ENCODE data around the gene UTS2B. TPM values are rescaled to one million over a fixed set of nuclear protein-coding genes. Genes with fewer than 3 reads are reported as not detected.

Gene UTS2B
- total RNA-seq, 3 donors from 2014 or later: 0.15 TPM; not detected in 2

GRCh38 chr3:191333298-191333880 lies 3.1 kb upstream of the UTS2B start:
- H3K27ac ChIP-seq: no peak overlapping the region
- no peaks in the 10 kb centered on the region for H3K9me3 ChIP-seq
- DNase-seq (ENCODE audit: low spot score in 2 of 2): no peak
- H3K4me1 ChIP-seq: no peaks in the 10 kb centered on the region
- intact Hi-C loops (cut with DNase I; ENCODE audit: low total_unique reads): no loop called here
- H3K27me3 ChIP-seq: no peaks in the 10 kb centered on the region
- TF ChIP-seq POLR2AphosphoS5 (IDR thresholded peaks at IDR 0.05): no peak
- no peak overlapping the region for H3K4me3 ChIP-seq
- no peaks in the 10 kb centered on the region for H3K36me3 ChIP-seq

GRCh38 chr3:191331388-191331787 lies 1.1 kb upstream of the UTS2B start:
- no peak for TF ChIP-seq POLR2AphosphoS5 (IDR thresholded peaks at IDR 0.05)
- Histone ChIP-seq H3K9me3 (no peaks in the 10 kb centered on the region), H3K27ac (peak overlapping the region; percentile 95 to 96), H3K36me3 (no peaks in the 10 kb centered on the region), H3K4me1 (no peaks in the 10 kb centered on the region), H3K4me3 (peak overlapping the region in 2 of 3 donors; percentile 91 to 96), H3K27me3 (no peaks in the 10 kb centered on the region)
- intact Hi-C loops (cut with DNase I; ENCODE audit: low total_unique reads): no loop called here
- DNase-seq (ENCODE audit: low spot score in 2 of 2): no peak

- no peaks in the 10 kb centered on the region for H3K4me1 ChIP-seq
- H3K27me3 ChIP-seq: no peaks in the 10 kb centered on the region
- TF ChIP-seq CTCF (IDR thresholded peaks at IDR 0.05) (no peak), POLR2AphosphoS5 (IDR thresholded peaks at IDR 0.05) (peak in 1 of 3 donors; percentile 4), POLR2A (IDR thresholded peaks at IDR 0.05) (no peak)
- H3K4me3 ChIP-seq: peak overlapping the region; percentile 91 to 96 (median 94)
- no peaks in the 10 kb centered on the region for H3K9me3 ChIP-seq
- intact Hi-C loops (cut with DNase I; ENCODE audit: low total_unique reads): no loop called here
- peak overlapping the region; percentile 95 to 96 for H3K27ac ChIP-seq
- no peaks in the 10 kb centered on the region for H3K36me3 ChIP-seq
- no peak for DNase-seq (ENCODE audit: low spot score in 2 of 2)
Observed at GRCh38 chr3:191330530-191331048, 263 bp upstream of the UTS2B start.

GRCh38 chr3:191328962-191329653 lies 1.2 kb downstream of the UTS2B start, which contains the start of gene CCDC50:
Gene CCDC50, plus strand, starts transcription at chr3:191329394. Its CDS starts 281 bp downstream, at chr3:191329675.
- peak within 1 kb of the TSS; percentile 95 to 96 for H3K27ac ChIP-seq
- intact Hi-C loops (cut with DNase I; ENCODE audit: low total_unique reads): no loop called here
- H3K36me3 ChIP-seq: no peaks in the 10 kb centered on the region
- DNase-seq (ENCODE audit: low spot score in 2 of 2): peak; percentile 82 to 90
- no peaks in the 10 kb centered on the region for H3K27me3 ChIP-seq
- H3K4me3 ChIP-seq: peak within 1 kb of the TSS; percentile 91 to 96 (median 94)
- no peaks in the 10 kb centered on the region for H3K9me3 ChIP-seq
- H3K4me1 ChIP-seq: no peaks in the 10 kb centered on the region
- peak; percentile 55 to 67 (median 56) for TF ChIP-seq POLR2AphosphoS5 (IDR thresholded peaks at IDR 0.05)
- TF ChIP-seq POLR2A (IDR thresholded peaks at IDR 0.05): no peak

- H3K4me1 ChIP-seq: no peaks in the 10 kb centered on the region
- H3K9me3 ChIP-seq: no peaks in the 10 kb centered on the region
- TF ChIP-seq POLR2A (IDR thresholded peaks at IDR 0.05): no peak
- no peak for TF ChIP-seq POLR2AphosphoS5 (IDR thresholded peaks at IDR 0.05)
- TF ChIP-seq CTCF (IDR thresholded peaks at IDR 0.05): no peak
- DNase-seq (ENCODE audit: low spot score in 2 of 2): no peak
- intact Hi-C loops (cut with DNase I; ENCODE audit: low total_unique reads): no loop called here
- H3K36me3 ChIP-seq: no peaks in the 10 kb centered on the region
- peak overlapping the region; percentile 95 to 96 for H3K27ac ChIP-seq
- H3K4me3 ChIP-seq: peak overlapping the region; percentile 91 to 96 (median 94)
- no peaks in the 10 kb centered on the region for H3K27me3 ChIP-seq
Observed at GRCh38 chr3:191328383-191328961, 1.9 kb downstream of the UTS2B start.

GRCh38 chr3:191327526-191327925 lies 2.8 kb downstream of the UTS2B start:
- TF ChIP-seq CTCF (IDR thresholded peaks at IDR 0.05) (no peak), POLR2A (IDR thresholded peaks at IDR 0.05) (no peak), POLR2AphosphoS5 (IDR thresholded peaks at IDR 0.05) (no peak)
- Histone ChIP-seq H3K9me3 (no peaks in the 10 kb centered on the region), H3K4me3 (no peak overlapping the region), H3K36me3 (no peaks in the 10 kb centered on the region), H3K27ac (no peak overlapping the region), H3K27me3 (no peaks in the 10 kb centered on the region), H3K4me1 (no peaks in the 10 kb centered on the region)
- intact Hi-C loops (cut with DNase I; ENCODE audit: low total_unique reads): no loop called here
- no peak for DNase-seq (ENCODE audit: low spot score in 2 of 2)
